IPS-18a (cell line): Measurements from ENCODE around the gene PCARE.
A peak's percentile ranks its signal among the peaks of the same experiment; 100 is the strongest.

Experiments
- H3K27ac ChIP-seq: one replicate; pipeline ENCODE4 v1.5.1; 2013; ENCODE audit warnings: low read length
- H3K27me3 ChIP-seq: one replicate; pipeline ENCODE4 v1.6.1; 2013; ENCODE audit warnings: mild to moderate bottlenecking, low read length; ENCODE audit not compliant: control insufficient read depth, insufficient read depth
- H3K36me3 ChIP-seq: one replicate; pipeline ENCODE4 v1.6.1; 2013; ENCODE audit warnings: low read depth, low read length; ENCODE audit not compliant: control insufficient read depth
- H3K4me1 ChIP-seq: one replicate; pipeline ENCODE4 v1.6.1; 2013; ENCODE audit warnings: low read depth, low read length; ENCODE audit not compliant: control insufficient read depth
- H3K4me3 ChIP-seq: one replicate; pipeline ENCODE4 v1.5.1; 2013; ENCODE audit warnings: low read length
- H3K9ac ChIP-seq: one replicate; pipeline ENCODE4 v1.6.1; 2013; ENCODE audit warnings: mild to moderate bottlenecking, low read length, moderate library complexity
- H3K9me3 ChIP-seq: one replicate; pipeline ENCODE4 v1.6.1; 2013; ENCODE audit warnings: low read depth, low read length; ENCODE audit not compliant: control insufficient read depth

PCARE gene

DNA sequence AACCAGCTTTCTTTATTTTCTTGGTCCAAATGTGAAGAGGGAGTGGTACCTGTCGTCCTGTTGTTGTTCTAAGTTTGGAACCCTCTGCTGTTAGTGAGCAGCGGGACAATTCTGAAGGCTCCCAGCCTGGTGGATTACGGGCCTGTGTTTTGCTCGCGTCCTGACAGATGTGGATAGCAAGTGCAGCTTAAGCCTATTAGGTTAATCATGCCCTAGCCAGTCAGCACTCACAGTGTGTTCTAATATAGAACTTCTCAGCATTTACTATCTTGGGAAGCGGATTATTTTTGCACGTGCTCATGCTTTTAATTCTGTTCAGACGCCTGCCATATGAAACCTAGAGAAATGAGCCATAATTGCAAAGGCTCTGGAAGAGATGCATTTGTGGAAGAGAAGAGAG lies at the start of gene PCARE:
Gene PCARE, minus strand, starts transcription at position 113 of the 400 bp plus-strand sequence. CDS start 262 bp downstream, outside the sequence.
- no peaks in the 10 kb centered on the region for H3K27me3 ChIP-seq
- no peaks in the 10 kb centered on the region for H3K9me3 ChIP-seq
- no peak within 1 kb of the TSS for H3K4me3 ChIP-seq
- H3K36me3 ChIP-seq: no peaks in the 10 kb centered on the region
- H3K4me1 ChIP-seq: no peaks in the 10 kb centered on the region
- no peak within 1 kb of the TSS for H3K9ac ChIP-seq
- H3K27ac ChIP-seq: no peak within 1 kb of the TSS

- Histone ChIP-seq H3K9me3 (no peaks in the 10 kb centered on the region), H3K9ac (no peak overlapping the region), H3K4me1 (no peaks in the 10 kb centered on the region), H3K4me3 (no peak overlapping the region), H3K36me3 (no peaks in the 10 kb centered on the region), H3K27ac (no peak overlapping the region), H3K27me3 (peaks cover 4% of the 10 kb centered on the region)
These were observed 49.5 kb upstream of the PCARE start for GRCh38 chr2:29123617-29124349.

DNA sequence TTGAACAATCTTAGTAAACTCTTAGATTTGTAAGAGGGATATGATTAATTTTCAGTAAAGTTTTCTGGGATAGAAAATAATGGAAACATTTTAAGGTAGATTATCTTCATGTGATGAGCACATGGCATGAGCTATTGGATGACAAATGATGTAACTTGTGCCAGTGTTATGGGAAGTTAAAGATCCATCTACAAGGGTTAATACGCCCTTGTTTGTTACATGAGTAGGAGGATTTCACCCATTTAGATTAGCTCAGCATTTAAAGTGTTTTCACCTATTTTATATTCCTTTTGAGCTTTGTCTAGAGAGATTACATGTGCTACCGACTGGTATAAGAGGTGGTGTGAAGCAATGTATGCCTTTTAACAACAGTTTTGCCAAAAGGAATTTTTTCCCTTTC lies 46.5 kb upstream of the PCARE start:
- no peaks in the 10 kb centered on the region for H3K4me1 ChIP-seq
- peaks cover 28% of the 10 kb centered on the region for H3K27me3 ChIP-seq
- H3K9ac ChIP-seq: no peak overlapping the region
- no peaks in the 10 kb centered on the region for H3K36me3 ChIP-seq
- no peak overlapping the region for H3K27ac ChIP-seq
- H3K9me3 ChIP-seq: no peaks in the 10 kb centered on the region
- no peak overlapping the region for H3K4me3 ChIP-seq

DNA sequence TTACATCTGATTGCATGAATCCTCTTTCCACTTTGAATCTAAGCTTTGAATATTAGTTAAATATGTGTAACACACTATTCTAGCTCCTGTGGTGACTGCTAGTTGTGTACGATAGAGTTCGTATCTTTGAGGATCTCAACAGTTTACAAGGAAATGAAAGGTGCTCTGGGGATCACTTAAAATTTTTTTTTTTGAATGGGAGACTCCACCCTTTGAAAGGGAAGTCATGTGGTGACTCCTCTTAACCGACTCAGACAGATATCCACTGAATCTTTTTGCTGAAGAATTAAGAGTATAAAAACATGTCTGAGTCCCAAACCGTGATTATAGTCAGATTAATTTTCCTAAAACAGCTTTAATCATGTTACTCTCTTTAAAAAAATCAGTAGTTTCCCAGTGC lies 44.9 kb upstream of the PCARE start:
- H3K27me3 ChIP-seq: peaks cover 40% of the 10 kb centered on the region
- no peaks in the 10 kb centered on the region for H3K36me3 ChIP-seq

GRCh38 chr2:29117636-29118303 lies 43.4 kb upstream of the PCARE start:
- no peak overlapping the region for H3K27ac ChIP-seq
- peaks cover 55% of the 10 kb centered on the region for H3K27me3 ChIP-seq
- H3K9me3 ChIP-seq: no peaks in the 10 kb centered on the region
- no peak overlapping the region for H3K9ac ChIP-seq
- no peak overlapping the region for H3K4me3 ChIP-seq
- no peaks in the 10 kb centered on the region for H3K36me3 ChIP-seq
- no peaks in the 10 kb centered on the region for H3K4me1 ChIP-seq

More for the DNA sequence above, 44.9 kb upstream of the PCARE start:
- Histone ChIP-seq H3K4me3 (no peak overlapping the region), H3K27ac (no peak overlapping the region), H3K4me1 (no peaks in the 10 kb centered on the region), H3K9me3 (no peaks in the 10 kb centered on the region), H3K9ac (no peak overlapping the region)

DNA sequence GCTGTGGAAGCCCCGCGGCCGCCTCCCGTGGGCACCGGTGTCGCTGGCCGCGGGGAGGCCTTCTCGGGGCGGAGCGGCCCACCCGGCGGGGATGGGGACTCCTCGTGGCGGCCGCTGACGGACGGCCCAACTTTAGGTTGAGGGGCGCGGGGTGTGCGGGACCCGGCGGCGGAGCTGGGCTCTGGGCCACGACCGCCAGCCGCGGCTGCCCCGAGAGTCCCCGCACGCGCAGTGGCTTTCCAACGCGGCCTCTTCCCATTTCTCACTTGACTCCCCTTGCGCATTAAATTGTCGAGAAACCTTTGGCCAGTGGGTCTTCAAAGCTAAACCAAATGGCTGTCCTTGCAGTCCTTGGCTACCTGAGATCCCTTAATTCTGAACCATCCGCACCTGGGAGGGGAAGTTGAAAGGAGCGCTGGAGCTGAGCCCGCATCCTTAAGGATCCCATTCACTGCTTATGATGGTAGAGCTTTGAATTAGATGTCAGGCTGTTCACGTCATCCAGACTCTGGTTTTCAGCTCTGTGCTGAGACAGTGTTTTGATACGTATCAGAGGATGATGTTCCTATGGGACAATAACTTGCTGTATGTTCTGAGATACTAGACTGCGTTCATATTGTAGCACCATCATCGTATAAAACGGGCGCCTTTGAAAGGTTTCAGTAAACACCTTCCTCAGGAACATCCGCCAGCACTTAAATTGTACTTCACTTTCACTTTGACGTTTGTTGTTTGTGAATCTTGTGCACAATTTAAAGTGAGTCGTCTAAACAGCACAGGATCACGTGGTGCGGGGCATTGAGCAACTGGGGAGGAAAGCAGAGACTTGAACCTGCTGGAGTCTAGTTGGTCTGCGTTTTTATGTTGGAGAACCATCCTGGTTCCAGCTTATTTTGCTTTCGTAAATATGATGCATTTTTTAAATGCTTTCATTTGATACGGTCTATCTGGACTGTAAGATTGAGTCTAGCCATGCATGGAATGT lies 41.8 kb upstream of the PCARE start:
- Histone ChIP-seq H3K9me3 (no peaks in the 10 kb centered on the region), H3K9ac (no peak overlapping the region), H3K4me3 (peak overlapping the region; percentile 60), H3K36me3 (no peaks in the 10 kb centered on the region), H3K27me3 (peaks cover 61% of the 10 kb centered on the region), H3K4me1 (no peaks in the 10 kb centered on the region), H3K27ac (no peak overlapping the region)

DNA sequence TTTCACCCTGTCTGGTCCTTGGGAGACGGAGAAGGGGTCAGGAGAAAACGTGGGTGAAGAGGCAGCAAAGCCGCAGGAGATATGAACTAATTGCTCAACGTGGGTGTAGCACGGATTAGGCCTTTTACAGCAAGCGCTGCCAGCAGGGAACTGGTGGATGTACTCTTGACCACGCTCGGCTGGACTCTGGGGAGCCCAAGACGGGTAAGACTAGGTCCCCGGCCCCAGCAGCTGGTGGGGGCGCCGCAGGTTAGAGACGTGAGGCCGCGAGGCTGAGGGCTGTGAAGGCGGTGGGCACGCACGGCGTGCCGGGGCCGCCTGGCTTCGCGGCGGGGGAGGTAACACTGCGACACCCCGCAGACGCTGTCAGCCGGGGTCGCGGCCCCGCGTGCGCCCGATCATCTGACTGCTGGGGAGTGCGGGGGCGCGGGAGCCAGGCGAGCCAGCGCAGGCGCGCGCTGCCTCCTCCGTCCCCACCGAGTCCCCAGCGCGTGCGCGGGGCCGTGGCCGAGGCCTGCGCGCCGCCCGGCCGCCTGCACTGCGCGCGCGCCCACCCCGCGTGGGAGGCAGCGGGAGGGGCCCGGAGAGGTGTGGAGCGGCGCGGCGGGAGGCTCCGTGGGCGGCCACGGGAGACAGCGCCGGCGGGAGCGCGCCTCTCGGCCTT lies 40.8 kb upstream of the PCARE start, which contains the start of gene CLIP4:
Gene CLIP4, plus strand, starts transcription at position 470 of the 664 bp plus-strand sequence. CDS start 5,974 bp downstream, outside the sequence.
- no peak within 1 kb of the TSS for H3K27ac ChIP-seq
- no peaks in the 10 kb centered on the region for H3K36me3 ChIP-seq
- no peak within 1 kb of the TSS for H3K9ac ChIP-seq
- H3K4me3 ChIP-seq: peak within 1 kb of the TSS; percentile 60
- H3K4me1 ChIP-seq: no peaks in the 10 kb centered on the region
- H3K9me3 ChIP-seq: no peaks in the 10 kb centered on the region
- peaks cover 61% of the 10 kb centered on the region for H3K27me3 ChIP-seq

DNA sequence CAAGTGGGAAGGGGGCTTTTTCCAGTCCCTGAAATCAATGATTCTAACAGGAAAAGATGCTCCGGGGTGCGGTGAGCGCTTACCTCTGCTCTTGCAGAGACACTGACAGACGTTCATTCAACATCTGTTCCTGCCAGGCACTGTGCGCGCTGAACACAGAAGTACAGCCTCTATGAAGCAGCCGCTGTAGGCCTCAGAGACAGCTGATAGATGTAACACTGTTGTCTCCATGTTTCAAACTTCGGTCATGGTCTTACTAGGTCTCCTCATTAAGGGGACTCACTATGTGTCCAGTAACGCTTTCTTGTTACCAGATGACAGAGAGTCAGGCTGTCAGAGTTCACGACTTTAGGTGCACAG lies 40.2 kb upstream of the PCARE start:
- Histone ChIP-seq H3K27me3 (peaks cover 61% of the 10 kb centered on the region), H3K9ac (no peak overlapping the region), H3K27ac (no peak overlapping the region), H3K4me3 (peak overlapping the region; percentile 48), H3K4me1 (no peaks in the 10 kb centered on the region), H3K9me3 (no peaks in the 10 kb centered on the region), H3K36me3 (no peaks in the 10 kb centered on the region)

DNA sequence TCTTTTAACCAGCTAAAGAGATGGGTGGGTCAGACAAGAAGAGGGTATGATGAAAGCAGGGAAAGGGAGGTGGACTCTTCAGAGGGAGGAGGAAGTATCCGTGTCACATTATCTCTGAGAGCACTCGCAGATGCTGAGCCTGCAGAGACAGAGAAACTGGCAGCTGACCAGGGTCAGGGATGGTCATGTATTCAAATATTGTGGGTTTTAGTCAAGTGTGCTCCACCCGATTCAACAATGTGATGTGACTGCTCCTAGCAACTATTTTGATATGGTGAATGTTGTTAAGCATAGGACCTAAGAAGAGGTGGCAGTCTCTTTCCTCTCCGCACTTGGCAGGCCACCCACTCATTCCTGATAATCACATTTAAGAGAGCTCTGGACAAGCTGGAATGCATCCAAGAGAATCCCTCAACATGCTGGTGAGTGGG lies 39.6 kb upstream of the PCARE start:
- Histone ChIP-seq H3K27me3 (peaks cover 58% of the 10 kb centered on the region), H3K27ac (no peak overlapping the region), H3K4me3 (no peak overlapping the region), H3K9me3 (no peaks in the 10 kb centered on the region), H3K9ac (no peak overlapping the region), H3K4me1 (no peaks in the 10 kb centered on the region), H3K36me3 (no peaks in the 10 kb centered on the region)

- H3K36me3 ChIP-seq: no peaks in the 10 kb centered on the region
- no peak overlapping the region for H3K27ac ChIP-seq
- no peaks in the 10 kb centered on the region for H3K4me1 ChIP-seq
- H3K9ac ChIP-seq: no peak overlapping the region
- peaks cover 56% of the 10 kb centered on the region for H3K27me3 ChIP-seq
- H3K9me3 ChIP-seq: no peaks in the 10 kb centered on the region
- no peak overlapping the region for H3K4me3 ChIP-seq
These were observed 38.8 kb upstream of the PCARE start for GRCh38 chr2:29113027-29113686.
